BJ (cell line): ENCODE measurements around the gene ZBP1. TPM values are rescaled to one million over a fixed set of nuclear protein-coding genes. Genes with fewer than 3 reads are reported as not detected.

Experiments
- CTCF ChIA-PET: fragments of 350-600 bp; formaldehyde crosslinking; extraction: SDS; loops from one replicate; lab custom pipeline; 2021; ENCODE audit warnings: antibody characterized with exemption, inconsistent platforms; lab: Yijun Ruan, JAX
- POLR2A ChIA-PET: fragments of 300-600 bp; sonication (Branson Sonifier 250); formaldehyde crosslinking; extraction: SDS; loops from one replicate; lab custom pipeline; 2021; ENCODE audit warnings: antibody characterized with exemption; lab: Charles Lee
- DNase-seq: peaks from one replicate; pipeline ENCODE4 v3.0.0-alpha.2; 2011; ENCODE audit warnings: low read depth
- H3K27me3 ChIP-seq: 2 replicates; pipeline ENCODE4 v1.6.0; 2011; ENCODE audit warnings: low read length; ENCODE audit not compliant: control insufficient read depth, insufficient read depth
- H3K36me3 ChIP-seq: 2 replicates; pipeline ENCODE4 v1.5.1; 2011; ENCODE audit warnings: low read length; ENCODE audit not compliant: control insufficient read depth, insufficient read depth
- H3K4me3 ChIP-seq: 2 replicates; pipeline ENCODE4 v1.5.1; 2011; ENCODE audit warnings: low read depth, mild to moderate bottlenecking, control low read depth, low read length
- polyA plus RNA-seq: library from polyadenylated mRNA; depleted of rRNA; stranded (reverse); fragments of >200 nt; gene quantifications from 2 replicates; pipeline ENCODE4 v1.2.3, GENCODE V29; 2011
- TF ChIP-seq, protein P1 (sequence below): IDR thresholded peaks from 2 replicates; pipeline ENCODE4 v1.5.1; 2011; ENCODE audit warnings: low read depth, mild to moderate bottlenecking, control low read depth, inconsistent platforms, low read length, moderate library complexity; ENCODE audit not compliant: insufficient read depth

ZBP1 gene
- polyA plus RNA-seq, 1 experiment: not detected

DNA sequence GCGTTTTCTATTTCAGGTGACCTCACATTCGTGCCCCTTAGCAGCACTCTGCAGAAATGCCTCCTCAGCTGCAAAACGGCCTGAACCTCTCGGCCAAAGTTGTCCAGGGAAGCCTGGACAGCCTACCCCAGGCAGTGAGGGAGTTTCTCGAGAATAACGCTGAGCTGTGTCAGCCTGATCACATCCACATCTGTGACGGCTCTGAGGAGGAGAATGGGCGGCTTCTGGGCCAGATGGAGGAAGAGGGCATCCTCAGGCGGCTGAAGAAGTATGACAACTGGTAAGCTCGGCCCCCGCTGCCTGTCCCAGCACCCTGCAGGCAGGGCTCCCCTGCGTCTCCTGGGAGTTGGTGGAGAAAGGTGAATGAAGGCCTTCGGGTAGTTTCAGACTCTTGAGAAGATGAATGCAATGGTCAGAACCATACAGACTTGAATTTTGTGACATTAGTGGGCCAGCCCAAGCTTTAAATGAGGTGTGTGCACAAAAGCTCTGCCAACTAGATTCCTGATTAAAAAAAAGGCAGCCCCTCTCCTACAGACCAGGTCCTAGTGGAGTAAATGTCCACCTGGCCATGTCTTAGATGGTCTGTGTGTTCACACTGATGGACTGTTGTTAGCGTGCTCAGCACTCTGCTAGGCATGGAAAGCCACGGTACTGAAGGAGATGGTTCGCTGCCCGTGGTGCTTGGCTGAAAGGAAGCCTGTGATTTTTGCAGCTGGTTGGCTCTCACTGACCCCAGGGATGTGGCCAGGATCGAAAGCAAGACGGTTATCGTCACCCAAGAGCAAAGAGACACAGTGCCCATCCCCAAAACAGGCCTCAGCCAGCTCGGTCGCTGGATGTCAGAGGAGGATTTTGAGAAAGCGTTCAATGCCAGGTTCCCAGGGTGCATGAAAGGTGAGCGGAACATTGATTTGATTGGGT, 58.6 kb downstream of the ZBP1 start:
- ChIA-PET POLR2A (no interaction called here), CTCF (interaction anchor here (0.6 kb wide), 1 partner anchor 55 kb away, joined by 3 read pairs; no protein-coding TSS in a partner anchor)
- no peak for DNase-seq
- Histone ChIP-seq H3K36me3 (no peaks in the 10 kb centered on the region), H3K4me3 (no peak overlapping the region), H3K27me3 (peaks cover 2% of the 10 kb centered on the region)
- TF ChIP-seq, protein P1, sequence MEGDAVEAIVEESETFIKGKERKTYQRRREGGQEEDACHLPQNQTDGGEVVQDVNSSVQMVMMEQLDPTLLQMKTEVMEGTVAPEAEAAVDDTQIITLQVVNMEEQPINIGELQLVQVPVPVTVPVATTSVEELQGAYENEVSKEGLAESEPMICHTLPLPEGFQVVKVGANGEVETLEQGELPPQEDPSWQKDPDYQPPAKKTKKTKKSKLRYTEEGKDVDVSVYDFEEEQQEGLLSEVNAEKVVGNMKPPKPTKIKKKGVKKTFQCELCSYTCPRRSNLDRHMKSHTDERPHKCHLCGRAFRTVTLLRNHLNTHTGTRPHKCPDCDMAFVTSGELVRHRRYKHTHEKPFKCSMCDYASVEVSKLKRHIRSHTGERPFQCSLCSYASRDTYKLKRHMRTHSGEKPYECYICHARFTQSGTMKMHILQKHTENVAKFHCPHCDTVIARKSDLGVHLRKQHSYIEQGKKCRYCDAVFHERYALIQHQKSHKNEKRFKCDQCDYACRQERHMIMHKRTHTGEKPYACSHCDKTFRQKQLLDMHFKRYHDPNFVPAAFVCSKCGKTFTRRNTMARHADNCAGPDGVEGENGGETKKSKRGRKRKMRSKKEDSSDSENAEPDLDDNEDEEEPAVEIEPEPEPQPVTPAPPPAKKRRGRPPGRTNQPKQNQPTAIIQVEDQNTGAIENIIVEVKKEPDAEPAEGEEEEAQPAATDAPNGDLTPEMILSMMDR: no peak

DNA sequence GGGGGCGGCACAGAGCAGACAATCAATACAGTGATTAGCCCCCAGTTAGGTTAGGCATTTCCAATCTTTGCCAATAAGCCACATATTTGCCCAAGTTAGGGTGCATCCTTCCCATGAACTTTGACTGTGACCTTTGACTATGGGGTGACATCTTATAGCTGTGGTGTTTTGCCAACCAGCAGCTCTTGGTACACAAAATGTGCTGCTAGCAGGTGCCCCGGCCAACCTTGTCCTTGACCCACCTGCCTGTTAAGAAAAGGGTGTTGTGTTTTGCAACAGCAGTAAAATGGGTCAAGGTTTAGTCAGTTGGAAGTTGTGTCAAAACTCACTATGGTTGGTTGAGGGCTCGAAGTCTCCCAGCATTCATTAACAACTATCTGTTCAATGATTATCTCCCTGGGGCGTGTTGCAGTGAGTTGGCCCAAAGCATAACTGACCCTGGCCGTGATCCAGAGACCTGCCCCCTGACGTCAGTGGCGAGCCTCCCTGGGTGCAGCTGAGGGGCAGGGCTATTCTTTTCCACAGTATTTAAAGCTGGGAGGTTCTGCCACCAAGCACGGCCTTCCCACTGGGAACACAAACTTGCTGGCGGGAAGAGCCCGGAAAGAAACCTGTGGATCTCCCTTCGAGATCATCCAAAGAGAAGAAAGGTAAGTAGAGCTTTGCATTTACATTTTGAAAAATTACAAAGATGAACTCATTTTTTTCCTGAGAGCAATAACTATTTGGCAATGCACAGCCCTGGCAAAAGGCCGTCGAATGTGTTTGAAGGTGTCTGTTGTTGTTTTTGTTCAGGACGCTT, 59.5 kb downstream of the ZBP1 start, which contains the start of gene PCK1:
TSS of gene PCK1 (plus strand) at position 557 of the 802 bp plus-strand sequence. CDS start 302 bp downstream, outside the sequence.
- ChIA-PET CTCF (interaction anchor here (0.6 to 0.9 kb wide), 2 partner anchors 37 to 54 kb away, joined by 3 read pairs; no protein-coding TSS in a partner anchor), POLR2A (no interaction called here)
- Histone ChIP-seq H3K36me3 (no peaks in the 10 kb centered on the region), H3K4me3 (no peak within 1 kb of the TSS), H3K27me3 (peaks cover 2% of the 10 kb centered on the region)
- DNase-seq: no peak
- TF ChIP-seq, protein P1: no peak

DNA sequence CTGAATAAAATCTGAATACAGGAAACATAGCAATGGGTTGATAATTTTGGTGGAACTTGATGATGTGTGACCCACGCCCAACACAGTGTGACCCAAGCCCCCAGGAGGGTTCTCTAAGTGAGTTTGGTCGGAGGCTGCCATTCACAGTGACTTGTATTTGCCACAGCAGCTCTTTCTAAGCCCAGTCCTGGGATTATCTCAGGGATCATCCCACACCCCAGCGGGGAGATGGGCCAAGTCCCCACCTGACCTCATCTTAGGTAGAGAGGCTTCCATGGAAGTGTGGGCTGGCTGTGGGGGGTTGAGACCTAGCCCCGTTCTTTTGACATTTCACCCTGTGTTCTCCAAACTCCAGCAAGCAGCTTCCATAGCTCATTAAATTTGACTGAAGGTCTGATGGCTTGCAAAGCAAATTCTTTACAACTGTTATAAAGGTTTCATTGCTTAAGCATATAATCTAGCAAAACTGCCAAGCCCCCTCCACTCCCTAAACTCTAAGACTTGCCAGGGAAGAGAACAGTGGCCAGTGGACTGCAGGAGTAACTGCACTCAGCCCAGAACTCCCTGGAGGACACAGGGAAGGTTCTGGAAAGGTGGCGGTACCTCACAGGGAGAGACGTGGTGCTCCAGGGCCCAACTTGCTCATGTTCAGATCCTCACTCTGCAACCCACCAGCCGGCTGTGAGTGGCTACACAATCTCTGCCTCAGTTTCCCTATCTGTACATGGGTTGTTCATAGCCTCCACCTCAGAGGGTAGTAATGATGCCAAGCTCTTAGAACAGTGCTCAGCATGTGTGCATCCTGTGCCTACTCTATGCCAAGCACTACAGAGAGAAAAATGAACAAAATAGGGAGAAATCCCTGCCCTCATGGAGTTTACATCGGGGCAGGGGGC, 60.3 kb downstream of the ZBP1 start:
- Histone ChIP-seq H3K27me3 (peaks cover 2% of the 10 kb centered on the region), H3K4me3 (no peak overlapping the region), H3K36me3 (no peaks in the 10 kb centered on the region)
- ChIA-PET CTCF (interaction anchor here (0.9 kb wide), 1 partner anchor 37 kb away, joined by 3 read pairs; no protein-coding TSS in a partner anchor), POLR2A (no interaction called here)
- no peak for DNase-seq
- TF ChIP-seq, protein P1: no peak

DNA sequence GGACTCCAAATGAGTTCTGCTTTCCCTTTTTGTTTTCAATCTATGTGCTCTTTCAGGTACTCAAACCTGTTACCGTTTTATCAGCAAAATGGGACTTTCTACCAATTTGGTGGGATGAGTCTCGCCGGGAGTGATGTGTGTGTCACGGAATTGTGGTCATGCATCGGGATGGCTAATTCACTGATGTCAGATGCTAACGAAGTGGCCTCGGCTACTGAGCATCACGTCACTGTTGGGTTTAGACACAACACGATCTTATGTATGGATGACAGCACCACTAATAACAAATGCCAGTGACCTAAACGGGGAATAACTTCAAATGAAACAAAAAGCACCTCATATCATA, 61.0 kb downstream of the ZBP1 start:
- no peak overlapping the region for H3K4me3 ChIP-seq
- H3K36me3 ChIP-seq: no peaks in the 10 kb centered on the region
- no peak for DNase-seq
- peaks cover 3% of the 10 kb centered on the region for H3K27me3 ChIP-seq
- TF ChIP-seq, protein P1: no peak
- ChIA-PET POLR2A (no interaction called here), CTCF (no interaction called here)
